ENCODE results near the gene CCDC182.

CCDC182 gene

DNA sequence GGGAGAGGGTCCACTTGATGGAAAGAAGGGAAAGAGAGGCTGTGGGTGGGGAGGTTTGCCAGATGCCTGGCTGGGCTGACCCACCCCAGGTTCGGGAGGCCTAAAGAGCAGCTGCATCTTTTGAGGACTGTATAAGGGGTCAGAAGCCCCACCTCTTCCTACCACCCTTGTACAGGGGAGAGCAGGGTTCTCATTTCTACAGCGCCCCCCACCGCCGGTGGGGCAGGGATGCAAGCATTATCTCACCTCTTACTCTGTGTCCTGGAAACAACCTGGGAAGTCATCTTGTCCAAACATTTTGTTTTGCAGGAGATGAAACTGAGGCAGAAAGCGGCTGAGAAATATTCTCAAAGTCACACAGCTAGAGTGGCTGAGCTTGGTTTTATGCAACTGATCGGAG lies 22.5 kb upstream of the CCDC182 start:
- TF ChIP-seq, protein P1, sequence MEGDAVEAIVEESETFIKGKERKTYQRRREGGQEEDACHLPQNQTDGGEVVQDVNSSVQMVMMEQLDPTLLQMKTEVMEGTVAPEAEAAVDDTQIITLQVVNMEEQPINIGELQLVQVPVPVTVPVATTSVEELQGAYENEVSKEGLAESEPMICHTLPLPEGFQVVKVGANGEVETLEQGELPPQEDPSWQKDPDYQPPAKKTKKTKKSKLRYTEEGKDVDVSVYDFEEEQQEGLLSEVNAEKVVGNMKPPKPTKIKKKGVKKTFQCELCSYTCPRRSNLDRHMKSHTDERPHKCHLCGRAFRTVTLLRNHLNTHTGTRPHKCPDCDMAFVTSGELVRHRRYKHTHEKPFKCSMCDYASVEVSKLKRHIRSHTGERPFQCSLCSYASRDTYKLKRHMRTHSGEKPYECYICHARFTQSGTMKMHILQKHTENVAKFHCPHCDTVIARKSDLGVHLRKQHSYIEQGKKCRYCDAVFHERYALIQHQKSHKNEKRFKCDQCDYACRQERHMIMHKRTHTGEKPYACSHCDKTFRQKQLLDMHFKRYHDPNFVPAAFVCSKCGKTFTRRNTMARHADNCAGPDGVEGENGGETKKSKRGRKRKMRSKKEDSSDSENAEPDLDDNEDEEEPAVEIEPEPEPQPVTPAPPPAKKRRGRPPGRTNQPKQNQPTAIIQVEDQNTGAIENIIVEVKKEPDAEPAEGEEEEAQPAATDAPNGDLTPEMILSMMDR (IDR thresholded peaks at IDR 0.05) = no peak

- TF ChIP-seq, protein P1 (IDR thresholded peaks at IDR 0.05) = no peak
Measured at GRCh38 chr17:57766318-57766943, 21.3 kb upstream of the CCDC182 start.

- TF ChIP-seq, protein P1 (IDR thresholded peaks at IDR 0.05) = no peak
Measured at GRCh38 chr17:57762452-57763395, 17.6 kb upstream of the CCDC182 start.

- TF ChIP-seq, protein P1 (IDR thresholded peaks at IDR 0.05) = no peak
Measured at GRCh38 chr17:57761887-57762286, 16.8 kb upstream of the CCDC182 start.

DNA sequence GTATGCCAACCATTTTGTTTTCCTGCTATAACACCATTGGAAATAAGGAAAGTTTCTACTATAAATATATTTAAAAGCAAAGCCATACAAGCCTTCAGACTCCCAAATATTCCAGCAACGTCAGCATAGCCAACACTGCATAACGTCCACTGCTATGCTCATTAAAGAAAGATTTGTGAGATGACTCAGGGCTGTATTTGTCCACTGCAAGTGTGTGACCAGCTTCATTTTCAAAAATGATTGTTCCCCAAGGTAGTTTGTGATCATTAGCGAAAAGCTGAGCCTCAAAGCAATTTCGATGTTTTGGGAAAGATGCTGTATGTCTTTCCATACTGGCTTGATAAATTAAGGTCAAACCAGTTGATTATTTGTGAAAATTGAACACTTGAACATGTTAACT lies 14.9 kb upstream of the CCDC182 start:
- TF ChIP-seq, protein P1 (IDR thresholded peaks at IDR 0.05) = no peak

- TF ChIP-seq, protein P1 (IDR thresholded peaks at IDR 0.05) = no peak
Measured at GRCh38 chr17:57758654-57759053, 13.6 kb upstream of the CCDC182 start.

DNA sequence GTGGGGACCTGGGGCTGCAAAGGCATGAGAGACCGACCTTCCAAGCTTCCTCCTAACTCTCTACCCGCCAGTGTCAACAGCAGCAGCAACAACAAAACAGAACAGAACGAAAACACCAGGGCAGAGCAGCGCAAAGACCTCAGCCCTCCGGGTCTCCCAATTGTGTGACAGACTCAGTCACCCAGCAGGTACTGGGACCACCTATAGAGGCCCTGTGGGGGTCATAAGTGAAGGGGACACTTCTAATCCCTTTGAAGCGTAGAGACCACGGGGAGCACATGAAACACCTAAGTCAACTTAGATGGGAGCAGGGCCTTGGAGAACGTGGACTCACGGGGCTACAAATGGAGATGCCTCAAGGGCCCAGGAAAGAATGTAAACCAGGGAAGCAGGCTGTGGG lies 12.6 kb upstream of the CCDC182 start:
- TF ChIP-seq, protein P1 (IDR thresholded peaks at IDR 0.05) = no peak

Data from LNCAP (cell line).